GM19468 (cell line): Measurements from ENCODE around the gene CRACDL.

Source experiments
- ATAC-seq: cut with Tn5 transposase; IDR thresholded peaks from one replicate; pipeline ENCODE4 v1.9.1; 2021; ENCODE audit warnings: mild to moderate bottlenecking, moderate library complexity, moderate number of reproducible peaks; ENCODE audit not compliant: unreplicated experiment; ENCODE audit errors: extremely low read depth

The CRACDL gene

DNA sequence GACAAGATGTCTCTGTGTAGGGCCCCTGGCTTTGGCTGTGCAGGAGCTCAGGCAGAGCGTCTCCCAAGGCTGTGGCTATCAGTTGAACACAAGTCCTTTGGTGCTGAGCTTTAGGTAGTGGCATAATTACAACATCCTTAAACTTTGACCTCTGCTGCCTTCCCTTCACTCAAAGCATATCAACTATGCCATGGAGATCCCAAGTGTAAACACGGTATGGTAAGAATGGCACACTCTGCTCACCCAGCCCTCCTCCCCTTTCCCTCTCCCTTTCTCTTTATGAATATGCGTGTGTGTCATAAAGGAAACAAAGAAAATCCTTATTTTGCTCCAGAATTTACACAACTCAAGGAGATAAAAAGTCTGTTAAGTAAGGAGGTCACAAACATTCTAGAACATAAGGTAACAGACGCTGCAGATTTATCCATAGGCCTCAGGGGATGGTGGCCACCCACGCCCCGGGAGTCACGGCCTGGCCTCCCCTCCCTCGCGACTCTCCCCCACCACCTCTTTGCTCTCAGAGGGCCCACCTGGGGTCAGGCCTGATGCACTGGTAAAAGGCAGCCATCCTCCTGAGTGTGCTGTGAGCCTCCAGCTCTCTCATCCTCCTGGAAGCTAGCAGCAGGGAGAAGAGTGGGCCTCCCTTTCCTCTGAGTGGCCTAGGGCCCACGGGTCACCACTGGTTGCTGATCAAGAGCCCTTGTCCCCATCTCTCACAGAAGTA is 67.3 kb downstream of the CRACDL start:
- ATAC-seq: no peak

DNA sequence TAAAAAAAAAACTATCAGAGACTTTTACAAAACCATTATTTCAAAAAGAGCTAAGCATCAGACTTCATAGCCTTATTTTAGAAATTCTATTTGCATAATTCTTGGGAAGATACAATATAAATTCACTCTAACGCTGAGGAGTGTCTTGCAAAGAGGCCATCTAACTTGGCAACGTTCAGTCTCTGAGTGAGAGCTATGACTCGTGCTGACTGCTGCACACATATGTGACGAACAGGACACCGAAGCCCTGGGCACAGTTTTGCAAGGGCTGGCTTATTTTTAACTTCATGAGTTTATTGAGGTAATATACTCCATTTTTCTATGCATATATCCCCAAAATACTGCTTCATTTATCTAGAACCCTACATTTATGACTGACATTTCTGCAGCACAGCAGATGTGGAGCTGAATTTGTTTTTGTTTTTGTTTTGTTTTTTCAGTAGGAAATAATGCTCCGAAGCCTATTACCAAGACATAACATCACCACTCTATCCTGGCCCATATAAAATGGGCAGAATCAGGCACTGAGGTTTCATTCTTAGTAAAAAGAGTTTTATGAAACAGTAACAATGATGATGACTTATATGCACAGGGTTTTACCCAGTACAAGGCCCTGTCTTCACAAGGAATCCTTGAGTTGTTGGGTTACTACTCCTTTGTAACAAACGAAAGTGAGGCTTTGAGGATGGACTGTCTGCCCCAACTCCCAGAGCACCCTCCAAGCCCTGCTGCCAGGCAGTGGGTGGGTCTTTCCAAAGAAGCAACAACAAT is 68.3 kb downstream of the CRACDL start:
- ATAC-seq: no peak

DNA sequence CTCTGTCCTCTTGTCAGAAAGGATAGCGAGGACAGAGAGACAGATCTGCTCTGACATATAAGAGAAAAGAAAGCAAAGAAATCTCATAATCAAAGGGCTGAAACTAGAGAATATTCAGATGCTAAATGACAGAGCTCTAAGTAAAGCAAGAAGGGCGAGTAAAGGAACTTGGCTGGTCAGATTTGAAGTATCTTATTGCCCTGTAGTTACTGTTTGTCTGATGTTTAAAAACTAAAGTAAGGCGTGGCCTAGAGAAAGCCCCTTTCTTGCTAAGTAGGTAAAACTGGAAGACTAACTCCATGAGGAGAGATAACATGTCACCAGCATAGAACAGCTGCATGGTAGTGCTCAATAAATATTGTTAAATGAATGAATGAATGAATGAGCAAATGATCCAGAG is 70.0 kb downstream of the CRACDL start:
- ATAC-seq: no peak

DNA sequence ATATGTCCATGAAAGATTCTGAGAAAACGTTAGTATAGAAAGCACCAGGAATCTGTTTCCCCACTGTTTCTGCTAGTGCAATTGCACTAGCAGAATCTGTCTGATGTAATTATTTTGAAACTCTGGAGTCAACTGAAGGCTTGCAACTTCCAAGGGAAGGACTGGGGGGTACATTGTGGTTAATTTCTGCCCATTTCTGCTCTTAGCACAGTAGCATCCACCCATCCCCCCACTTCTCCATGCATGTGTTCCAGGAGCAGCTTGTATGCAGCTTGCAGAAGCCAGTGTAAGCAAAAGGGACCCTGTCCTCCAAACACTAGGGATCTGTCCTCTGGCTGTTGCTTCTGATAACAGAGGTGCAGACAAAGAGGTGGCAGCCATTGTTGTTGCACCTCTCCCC is 74.4 kb downstream of the CRACDL start:
- ATAC-seq: no peak

DNA sequence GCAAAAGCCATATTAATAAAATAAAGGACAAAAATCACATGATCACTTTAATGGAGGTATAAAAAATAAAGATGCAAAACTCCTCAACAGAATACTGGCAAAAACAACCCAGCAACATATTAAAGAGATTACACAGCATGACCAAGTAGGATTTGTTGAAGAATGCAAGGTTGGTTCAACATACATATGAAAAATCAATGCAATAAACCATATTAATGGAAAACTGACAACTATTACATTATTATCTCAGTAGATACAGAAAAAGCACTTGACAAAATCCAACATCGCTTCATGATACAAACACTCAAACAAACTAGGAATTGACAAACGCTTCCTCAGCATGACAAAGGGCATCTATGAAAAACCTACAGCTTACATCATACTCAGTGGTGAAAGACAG is 76.7 kb downstream of the CRACDL start:
- no peak for ATAC-seq

DNA sequence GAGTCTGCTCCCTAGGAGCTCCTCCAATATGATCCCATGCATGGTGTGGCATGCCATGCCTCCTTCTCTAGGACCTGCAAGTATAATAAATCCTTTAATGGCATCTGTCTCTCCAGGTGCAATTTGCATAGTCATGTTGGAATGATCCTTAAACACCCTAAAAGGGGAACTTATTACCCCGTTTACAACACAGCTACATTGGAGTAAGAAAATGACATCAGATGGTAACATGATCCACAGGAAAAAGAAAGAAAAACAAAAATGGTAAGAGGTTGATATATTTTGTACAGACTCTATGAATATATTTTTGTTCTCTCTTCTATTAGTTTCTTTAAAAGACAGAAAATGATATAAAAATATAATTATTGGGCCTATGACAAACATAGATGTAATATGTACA is 79.0 kb downstream of the CRACDL start:
- no peak for ATAC-seq

DNA sequence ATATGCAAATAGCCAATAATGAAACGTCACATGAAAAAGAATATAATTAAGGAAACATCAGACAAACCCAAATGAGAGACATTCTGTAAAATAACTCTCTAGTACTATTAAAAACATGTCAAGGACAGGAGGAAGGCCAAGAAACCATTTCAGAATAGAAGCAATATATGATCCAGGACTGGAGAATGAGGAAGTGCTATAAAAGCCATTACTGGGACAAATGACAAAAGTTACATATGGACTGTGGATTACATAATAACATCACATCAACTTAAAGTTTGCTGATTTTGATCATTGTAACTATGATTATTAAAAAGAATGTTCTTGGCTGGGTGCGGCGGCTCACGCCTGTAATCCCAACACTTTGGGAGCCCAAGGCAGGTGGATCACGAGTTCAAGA is 81.3 kb downstream of the CRACDL start:
- no peak for ATAC-seq

DNA sequence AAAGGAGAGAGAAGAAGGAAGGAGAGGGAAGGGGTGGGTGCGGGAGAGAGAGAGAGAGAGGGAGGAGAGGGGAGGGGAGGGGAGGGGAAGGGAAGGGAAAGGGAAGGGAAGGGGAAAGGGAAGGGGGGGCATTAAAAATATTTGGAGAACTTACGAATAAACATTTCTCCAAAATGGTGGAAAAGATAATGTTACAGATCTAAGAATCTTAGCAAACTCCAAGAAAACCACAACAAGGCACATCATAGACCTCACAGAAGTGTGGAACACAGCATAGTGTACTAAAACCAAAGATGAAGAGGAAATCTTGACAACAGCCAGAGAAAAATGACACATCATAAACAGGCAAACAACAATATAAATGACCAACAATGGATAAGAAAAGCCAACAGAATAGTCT is 83.1 kb downstream of the CRACDL start:
- no peak for ATAC-seq

DNA sequence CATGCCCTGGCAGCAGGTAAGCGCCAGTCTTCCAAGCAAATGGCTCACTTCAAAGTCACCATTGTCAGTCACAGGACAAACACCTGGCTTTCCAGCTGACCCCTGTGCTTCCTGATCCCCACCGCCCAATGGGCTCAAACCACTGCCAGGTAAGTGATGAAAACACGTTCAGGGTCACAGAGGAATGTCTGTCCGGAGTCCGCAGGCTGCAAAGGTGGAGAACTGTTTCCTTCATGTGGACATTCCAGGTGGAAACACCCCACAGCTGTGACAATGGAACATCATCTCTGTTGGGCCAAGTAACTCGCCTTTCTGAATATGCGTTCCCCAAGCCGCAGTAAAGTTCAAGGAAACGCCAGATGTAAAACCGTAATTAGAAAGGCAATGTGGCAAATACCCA is 86.0 kb downstream of the CRACDL start:
- no peak for ATAC-seq

DNA sequence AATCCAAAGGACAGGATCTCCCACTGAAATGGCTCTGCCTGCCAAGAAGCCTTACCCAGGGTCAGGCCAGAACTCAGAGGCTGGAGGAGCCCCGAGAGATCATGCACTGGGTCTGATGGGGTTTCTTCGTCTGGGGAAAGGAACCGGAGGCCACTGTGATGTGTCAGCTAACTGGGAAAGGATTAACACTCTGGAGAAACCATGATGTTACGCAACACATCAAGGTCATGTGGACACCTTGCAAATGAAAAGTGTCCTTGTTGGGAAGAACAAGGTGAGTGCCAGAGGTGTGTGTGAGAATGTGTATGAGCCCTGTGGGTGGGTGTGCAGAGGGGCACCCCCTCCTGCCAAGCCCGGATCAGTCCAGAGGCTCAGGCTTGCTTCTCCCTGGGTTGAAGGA is 86.9 kb downstream of the CRACDL start:
- ATAC-seq: no peak

DNA sequence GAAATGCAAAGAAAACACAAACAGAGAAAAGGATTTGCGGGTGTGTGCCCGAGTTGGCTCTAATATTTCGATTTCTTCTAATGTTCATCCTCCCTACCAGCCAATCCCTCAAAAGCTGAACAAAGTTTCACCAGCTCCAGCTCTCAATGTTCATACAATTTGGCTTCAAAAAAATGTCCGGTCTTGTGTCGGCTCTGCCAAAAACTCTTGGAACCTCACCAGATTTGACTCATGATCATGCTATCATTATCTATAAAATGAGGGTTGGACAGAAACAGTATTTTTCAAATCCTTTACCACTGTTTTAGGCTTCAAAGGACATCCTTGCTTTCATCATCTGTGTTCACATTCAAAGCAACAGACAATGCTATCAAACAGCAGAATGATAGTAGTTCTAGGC is 88.2 kb downstream of the CRACDL start:
- ATAC-seq: no peak

DNA sequence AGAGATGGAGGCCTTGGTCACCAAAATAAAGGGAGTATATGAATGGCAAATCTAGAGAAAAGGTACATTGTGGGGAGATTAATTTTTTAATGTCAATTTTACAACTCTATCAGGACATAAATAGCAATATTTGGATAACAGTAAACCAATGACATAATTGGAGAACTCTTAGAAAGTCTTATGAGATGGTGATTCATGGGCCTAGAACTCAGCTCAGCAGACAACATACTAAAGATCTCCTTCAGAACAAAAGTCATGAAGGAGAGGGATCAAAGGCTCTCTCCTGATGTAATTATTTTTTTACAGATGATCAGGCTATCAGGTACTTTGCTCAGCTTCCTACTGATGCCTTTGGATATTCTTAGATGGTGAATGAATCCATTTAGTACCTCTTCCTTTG is 90.0 kb downstream of the CRACDL start:
- no peak for ATAC-seq

DNA sequence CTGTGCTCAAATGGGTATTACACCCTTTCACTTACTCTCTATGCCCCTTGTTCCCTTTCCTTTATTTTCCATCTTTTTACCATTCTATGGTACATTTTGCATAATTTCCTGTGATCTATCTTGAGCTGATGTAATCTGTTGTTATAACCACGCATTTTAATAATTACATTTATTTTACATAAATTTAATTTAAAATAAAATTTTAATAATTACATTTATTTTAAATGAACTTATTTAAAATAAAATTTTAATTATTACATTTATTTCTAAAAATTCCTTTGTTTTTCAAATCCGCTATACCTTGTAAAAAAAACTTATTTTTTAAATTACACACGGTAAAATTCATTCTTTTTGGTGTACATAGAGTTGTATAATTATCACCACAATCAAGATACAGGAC is 93.9 kb downstream of the CRACDL start:
- no peak for ATAC-seq

DNA sequence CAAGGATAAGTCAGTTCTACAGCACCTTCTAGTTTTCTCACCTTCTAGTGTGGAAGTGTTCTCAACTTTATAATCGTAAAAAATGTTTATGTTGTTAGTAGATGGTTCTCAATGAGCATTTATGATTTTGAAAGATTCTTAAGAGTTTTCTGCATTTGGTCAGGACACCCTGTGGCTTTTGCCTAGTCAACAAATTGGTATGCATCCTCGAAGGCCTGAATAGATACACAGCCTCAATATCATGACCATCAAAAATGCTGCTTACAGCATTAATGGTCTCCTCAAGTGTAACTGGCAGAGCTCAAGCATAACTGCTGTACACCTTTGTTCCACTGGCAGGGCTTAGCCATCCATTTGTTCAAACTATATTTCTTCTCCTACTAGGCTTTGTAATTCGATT is 96.7 kb downstream of the CRACDL start:
- ATAC-seq: no peak

DNA sequence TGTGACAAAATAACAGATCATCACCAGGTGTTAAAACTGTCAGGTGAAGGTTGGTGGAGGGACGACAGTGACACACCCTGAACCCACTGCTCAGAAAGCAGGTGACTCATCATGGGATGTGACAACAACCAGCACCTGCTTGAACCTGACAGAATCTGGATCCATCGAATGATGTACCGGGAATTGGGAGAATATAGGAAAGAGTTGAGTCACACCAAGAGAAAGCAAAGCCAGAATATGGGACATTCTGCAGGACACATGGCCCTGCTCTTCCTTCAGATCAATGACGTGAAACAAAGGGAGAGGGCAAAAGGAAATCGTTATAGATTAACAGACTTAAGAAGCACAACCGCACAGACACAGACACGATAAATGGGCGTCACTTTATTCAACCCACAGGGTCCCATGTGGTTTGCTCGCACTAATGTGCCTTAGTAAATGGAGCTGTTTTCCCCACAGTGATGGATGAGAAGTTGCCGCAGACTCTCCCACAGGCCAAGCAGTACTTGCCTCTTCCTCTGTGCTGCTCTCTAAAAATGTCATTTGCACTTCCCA is 100.1 kb downstream of the CRACDL start:
- ATAC-seq: no peak

DNA sequence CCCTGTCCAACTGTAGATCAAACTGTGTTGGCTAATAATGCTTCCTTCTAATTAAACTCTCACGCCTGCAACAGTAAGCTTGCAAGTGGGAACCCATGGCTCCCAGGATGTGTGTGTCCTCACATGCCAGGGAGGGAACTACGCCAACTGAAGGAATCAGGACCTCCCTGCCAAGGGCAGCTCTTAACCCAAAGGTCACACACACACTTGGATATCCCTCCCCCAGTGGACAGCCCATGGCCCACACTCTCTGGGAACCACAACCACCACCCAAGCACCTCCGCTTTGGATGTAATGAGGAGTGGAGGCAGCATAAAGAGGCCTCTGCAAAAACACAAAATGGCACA is 102.1 kb downstream of the CRACDL start:
- no peak for ATAC-seq

DNA sequence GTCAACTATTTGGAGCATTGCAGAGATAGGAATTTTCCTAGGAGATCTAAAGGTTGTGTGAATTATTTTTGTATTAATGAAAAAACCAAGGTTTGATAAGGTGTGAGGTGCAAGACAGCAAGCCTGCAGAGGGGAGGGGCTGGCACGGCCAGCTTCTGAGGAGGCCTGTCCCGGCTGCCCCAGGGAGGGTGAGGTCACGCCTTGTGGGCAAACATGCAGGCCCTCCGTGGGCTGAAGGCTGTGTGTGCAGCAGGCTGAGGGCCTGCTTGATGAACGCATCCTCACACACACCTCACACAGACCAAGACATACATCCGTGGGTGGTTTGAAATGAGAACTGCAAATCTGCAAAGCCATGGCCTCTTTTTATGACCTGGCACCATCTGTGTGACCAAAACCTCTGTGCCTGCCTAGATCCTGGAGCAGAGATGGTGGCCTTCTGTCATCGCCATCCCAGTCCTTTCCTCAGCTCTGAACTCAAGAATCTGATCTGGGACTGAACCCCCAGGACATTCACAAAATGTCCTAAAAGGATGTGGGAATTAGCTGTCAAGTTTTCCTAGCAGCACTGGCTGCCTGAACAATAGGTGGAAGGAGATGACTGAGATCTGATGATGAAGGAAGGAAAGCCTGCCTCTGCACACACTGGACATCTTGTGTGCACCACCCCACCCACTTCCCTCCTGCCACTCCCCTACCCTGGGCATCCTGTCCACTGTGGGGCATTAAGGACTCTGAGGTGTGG is 102.7 kb downstream of the CRACDL start:
- ATAC-seq: no peak

DNA sequence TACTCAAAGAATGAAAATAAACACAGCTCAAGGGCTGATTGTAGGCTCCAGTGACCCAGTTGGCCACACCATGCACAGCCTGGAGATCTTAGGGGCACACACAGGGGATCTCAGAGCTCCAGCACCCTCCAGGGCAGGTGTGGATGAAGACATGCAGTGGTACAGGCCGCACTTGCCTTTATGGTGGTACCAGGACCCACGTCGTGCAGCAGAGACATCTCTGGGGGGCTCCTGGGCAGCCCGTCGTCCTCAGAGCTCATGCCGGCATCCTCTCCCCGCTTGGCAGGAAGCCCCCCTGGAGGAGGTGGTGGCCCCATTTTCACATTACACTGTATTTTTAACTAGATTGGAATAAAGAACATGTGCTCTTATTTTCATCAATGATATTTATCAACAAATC is 103.9 kb downstream of the CRACDL start:
- no peak for ATAC-seq

DNA sequence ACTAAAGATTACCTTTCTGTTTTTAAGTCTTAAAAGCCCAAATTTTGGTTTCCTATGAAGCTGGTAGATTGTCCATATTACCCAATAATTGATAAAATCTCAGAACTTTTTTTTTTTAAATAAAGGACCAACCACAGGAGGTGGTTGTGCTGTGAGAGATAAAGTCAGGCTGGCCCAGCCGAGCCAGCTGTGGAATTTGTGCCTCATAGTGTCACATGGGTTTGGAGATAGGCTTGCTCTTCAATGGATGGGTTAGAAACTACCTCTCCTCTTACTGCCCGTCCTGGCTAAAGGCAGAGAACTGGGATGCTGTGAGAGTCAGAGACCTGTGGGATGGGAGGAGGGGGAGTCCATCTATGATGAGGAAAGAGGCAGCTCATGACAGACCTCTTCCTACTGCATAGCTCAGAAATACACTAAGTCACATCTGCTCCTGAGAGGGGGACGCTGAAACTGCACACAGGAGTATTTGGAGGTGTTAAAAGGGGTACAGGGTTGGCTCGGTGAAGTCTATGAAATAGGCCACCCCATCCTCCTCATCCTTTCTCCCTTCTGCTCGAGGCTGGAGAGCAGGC is 105.4 kb downstream of the CRACDL start:
- ATAC-seq: no peak

DNA sequence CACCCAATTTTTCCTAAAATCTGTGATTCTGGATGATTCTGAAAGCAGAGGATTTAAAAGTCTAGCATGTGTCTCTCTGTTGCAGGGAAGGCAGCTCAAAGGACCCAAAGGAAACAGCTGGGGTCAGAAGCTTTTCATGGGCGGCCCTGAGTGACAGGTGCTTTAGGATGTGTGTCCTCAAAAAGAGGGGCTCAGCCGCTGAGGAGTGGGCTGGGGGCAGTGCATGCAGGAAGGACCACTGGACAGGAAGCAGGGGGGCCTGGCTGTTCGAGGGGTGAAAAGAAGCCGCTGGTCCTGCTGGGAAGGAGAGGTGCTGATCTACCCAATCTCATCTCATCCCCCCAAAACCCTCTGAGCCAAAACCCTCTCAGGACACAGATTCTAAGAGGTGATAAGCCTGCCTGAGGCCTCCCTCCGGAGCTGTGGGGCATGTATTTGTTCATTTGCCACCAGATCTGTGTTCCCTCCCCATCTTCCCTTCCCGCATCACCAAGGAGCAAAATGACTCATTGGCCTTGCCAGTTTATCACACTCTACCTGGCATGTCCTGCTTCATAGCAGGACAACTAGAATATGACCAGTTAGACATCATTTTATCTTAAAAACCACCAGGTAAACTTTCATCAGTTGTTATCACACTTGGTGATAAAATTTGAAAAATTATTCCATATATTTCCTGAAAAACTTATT is 106.3 kb downstream of the CRACDL start:
- no peak for ATAC-seq
